Chondrocyte (in vitro differentiated cells): ENCODE measurements around the gene ATP6V0D1. TPM values are rescaled to one million over a fixed set of nuclear protein-coding genes. Genes with fewer than 3 reads are reported as not detected.

Experiments used
- DNase-seq: peaks from one replicate; pipeline ENCODE4 v3.0.0; 2021; ENCODE audit warnings: mixed read lengths, low spot score
- H3K27ac Mint-ChIP-seq: one replicate; pipeline ENCODE4 v1.8.0; 2021; ENCODE audit warnings: mild to moderate bottlenecking, moderate library complexity, mixed read lengths; ENCODE audit not compliant: unreplicated experiment
- H3K27me3 Mint-ChIP-seq: 2 replicates; pipeline ENCODE4 v1.8.0; 2021; ENCODE audit warnings: low read depth, mixed read lengths
- H3K36me3 Mint-ChIP-seq: 2 replicates; pipeline ENCODE4 v1.8.0; 2021; ENCODE audit warnings: low read depth, mixed read lengths
- H3K4me1 Mint-ChIP-seq: 2 replicates; pipeline ENCODE4 v1.8.0; 2021; ENCODE audit warnings: low read depth, mild to moderate bottlenecking, mixed read lengths
- H3K4me3 Mint-ChIP-seq: one replicate; pipeline ENCODE4 v1.8.0; 2021; ENCODE audit warnings: mild to moderate bottlenecking, moderate library complexity, mixed read lengths; ENCODE audit not compliant: unreplicated experiment
- H3K9me3 Mint-ChIP-seq: 2 replicates; pipeline ENCODE4 v1.8.0; 2021; ENCODE audit warnings: low read depth, mixed read lengths
- total RNA-seq: library from RNA; stranded (reverse); gene quantifications from 3 replicates; pipeline ENCODE4 v1.2.1, GENCODE V29; 2021
- TF ChIP-seq, protein P1 (sequence below): fragments of 200-600 bp; sonication (generic); IDR thresholded peaks from 2 replicates; pipeline ENCODE4 v1.5.0; 2021; ENCODE audit warnings: antibody characterized with exemption, mild to moderate bottlenecking, moderate library complexity

ATP6V0D1 gene
- total RNA-seq, 1 donor from 2014 or later: 85.5 TPM

DNA sequence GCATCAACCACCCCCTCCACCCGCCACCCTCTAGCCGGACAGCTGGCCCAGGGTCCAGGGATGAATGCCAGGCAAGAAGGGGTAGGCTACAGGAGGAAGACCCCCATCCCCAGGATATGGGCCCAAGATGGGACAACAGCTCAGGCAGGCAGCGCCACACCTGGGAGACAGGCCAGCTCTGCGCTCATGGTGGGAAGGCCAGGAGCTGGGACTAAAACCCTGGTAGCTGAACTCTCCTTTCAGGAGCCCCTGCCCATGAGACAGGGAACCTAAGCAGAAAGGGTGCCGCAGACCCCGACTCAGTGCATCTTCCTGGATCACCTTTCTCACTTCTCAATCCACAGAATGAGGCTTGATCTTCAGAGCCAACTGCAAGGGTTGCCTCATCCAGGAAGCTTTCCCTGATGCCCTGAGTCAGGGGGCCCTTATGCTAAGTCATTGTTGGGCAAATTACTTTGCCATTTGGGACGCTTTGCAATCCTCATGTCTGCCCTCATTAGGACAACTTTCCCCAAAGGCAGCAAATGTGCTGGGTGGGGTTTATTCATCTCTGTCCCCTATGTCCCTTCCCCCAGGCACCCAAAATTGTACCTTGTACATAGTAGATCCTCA lies 73.7 kb downstream of the ATP6V0D1 start:
- H3K27me3 Mint-ChIP-seq: no peaks in the 10 kb centered on the region
- DNase-seq: no peak
- peaks cover 16% of the 10 kb centered on the region for H3K4me1 Mint-ChIP-seq
- H3K9me3 Mint-ChIP-seq: no peaks in the 10 kb centered on the region
- H3K4me3 Mint-ChIP-seq: no peak overlapping the region
- TF ChIP-seq, protein P1, sequence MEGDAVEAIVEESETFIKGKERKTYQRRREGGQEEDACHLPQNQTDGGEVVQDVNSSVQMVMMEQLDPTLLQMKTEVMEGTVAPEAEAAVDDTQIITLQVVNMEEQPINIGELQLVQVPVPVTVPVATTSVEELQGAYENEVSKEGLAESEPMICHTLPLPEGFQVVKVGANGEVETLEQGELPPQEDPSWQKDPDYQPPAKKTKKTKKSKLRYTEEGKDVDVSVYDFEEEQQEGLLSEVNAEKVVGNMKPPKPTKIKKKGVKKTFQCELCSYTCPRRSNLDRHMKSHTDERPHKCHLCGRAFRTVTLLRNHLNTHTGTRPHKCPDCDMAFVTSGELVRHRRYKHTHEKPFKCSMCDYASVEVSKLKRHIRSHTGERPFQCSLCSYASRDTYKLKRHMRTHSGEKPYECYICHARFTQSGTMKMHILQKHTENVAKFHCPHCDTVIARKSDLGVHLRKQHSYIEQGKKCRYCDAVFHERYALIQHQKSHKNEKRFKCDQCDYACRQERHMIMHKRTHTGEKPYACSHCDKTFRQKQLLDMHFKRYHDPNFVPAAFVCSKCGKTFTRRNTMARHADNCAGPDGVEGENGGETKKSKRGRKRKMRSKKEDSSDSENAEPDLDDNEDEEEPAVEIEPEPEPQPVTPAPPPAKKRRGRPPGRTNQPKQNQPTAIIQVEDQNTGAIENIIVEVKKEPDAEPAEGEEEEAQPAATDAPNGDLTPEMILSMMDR: no peak
- H3K27ac Mint-ChIP-seq: peak overlapping the region; percentile 74
- peaks cover 4% of the 10 kb centered on the region for H3K36me3 Mint-ChIP-seq

DNA sequence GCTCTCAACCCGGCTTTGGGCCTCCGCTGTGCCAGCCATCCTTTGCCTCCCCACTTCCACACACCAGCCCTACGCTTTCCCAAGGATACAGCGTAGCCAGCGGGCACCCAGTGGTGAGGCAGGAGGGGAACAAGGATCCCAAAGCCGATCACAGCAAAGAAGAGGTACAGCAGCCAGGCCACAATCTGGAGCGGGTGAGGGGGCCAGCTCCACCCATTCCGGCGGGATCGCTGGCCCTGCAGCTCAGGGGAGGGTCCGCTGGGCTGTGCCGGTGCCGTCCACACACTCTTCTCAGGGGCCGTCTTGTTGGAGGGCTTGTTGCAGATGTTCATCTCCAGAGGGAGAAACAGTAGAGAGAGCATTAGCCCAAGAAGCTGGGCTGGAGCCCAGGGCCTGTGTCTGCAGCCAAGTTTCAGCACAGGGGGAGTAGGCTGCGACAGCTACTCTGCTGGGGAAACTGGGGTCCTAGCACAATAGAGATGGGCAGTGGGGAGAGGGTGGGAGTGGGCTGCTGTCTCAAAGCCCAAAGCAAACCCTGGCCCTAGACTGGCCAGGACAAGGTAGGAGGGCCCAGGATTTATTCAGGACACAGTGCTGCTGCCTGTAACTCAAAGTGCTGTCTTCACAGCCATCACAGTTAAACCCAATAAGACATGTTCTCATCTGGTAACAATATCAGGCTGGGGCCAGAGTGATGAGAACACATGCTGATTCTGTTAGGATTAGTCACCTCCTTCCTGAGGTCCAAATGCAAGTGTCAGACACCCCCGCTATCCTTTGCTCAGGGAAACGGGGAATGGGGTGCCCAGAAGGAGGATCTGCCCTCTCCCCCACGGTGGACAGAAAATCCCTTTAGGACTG lies 74.6 kb downstream of the ATP6V0D1 start:
- TF ChIP-seq, protein P1: no peak
- Mint-ChIP-seq H3K9me3 (no peaks in the 10 kb centered on the region), H3K27ac (peak overlapping the region; percentile 74)

DNA sequence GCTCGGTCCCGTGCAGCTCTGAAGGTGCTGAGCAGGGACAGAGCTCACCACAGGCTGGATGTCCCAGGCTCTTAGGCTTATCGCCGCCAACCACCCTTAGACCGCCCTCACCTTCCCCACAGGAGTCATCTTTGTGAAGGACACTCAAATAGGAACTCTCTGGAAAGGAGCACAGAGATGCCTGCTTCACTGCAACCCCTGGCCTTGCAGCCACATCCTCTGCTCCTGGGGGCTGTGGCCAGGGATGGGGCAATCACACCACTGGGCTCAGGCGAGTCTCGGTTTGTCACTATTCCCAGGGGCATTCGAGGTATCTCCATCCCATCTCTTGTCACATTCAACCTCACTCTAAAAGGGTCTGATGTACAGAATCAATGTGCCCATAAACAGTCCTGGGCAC lies 75.6 kb downstream of the ATP6V0D1 start:
- TF ChIP-seq, protein P1: no peak
- H3K4me3 Mint-ChIP-seq: no peak overlapping the region
- no peak overlapping the region for H3K27ac Mint-ChIP-seq
- no peaks in the 10 kb centered on the region for H3K9me3 Mint-ChIP-seq
- no peaks in the 10 kb centered on the region for H3K27me3 Mint-ChIP-seq
- DNase-seq: no peak
- H3K36me3 Mint-ChIP-seq: peaks cover 4% of the 10 kb centered on the region
- H3K4me1 Mint-ChIP-seq: peaks cover 16% of the 10 kb centered on the region

More for the DNA sequence above, 74.6 kb downstream of the ATP6V0D1 start:
- H3K36me3 Mint-ChIP-seq: peaks cover 4% of the 10 kb centered on the region
- DNase-seq: no peak
- H3K4me1 Mint-ChIP-seq: peaks cover 16% of the 10 kb centered on the region
- H3K4me3 Mint-ChIP-seq: no peak overlapping the region
- H3K27me3 Mint-ChIP-seq: no peaks in the 10 kb centered on the region

DNA sequence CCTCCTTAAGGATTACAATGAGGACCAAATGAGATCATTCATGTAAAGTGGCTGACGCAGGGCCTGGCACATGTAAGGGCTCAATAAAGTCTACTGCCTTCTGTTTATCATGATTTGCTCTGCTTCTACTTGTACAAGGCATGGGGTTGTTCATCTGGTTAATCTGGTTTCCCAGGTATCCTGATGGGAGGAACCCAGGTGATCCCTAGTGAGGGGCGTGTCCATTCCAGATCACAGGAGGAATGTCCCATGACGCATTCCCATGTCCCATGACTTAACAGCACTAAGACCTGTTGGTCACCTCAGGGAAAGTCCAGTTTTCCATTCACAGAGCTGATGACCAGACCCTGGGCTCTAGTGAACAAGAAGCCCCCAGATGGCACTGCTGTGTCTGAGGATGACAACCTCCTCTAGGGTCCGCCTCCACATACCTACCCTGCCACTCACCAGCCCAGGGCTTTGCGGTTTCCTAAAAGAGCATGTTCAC lies 76.2 kb downstream of the ATP6V0D1 start:
- H3K27ac Mint-ChIP-seq: no peak overlapping the region
- DNase-seq: no peak
- no peaks in the 10 kb centered on the region for H3K27me3 Mint-ChIP-seq
- peaks cover 4% of the 10 kb centered on the region for H3K36me3 Mint-ChIP-seq
- TF ChIP-seq, protein P1: no peak
- H3K4me1 Mint-ChIP-seq: peaks cover 16% of the 10 kb centered on the region
- H3K9me3 Mint-ChIP-seq: no peaks in the 10 kb centered on the region
- H3K4me3 Mint-ChIP-seq: no peak overlapping the region

DNA sequence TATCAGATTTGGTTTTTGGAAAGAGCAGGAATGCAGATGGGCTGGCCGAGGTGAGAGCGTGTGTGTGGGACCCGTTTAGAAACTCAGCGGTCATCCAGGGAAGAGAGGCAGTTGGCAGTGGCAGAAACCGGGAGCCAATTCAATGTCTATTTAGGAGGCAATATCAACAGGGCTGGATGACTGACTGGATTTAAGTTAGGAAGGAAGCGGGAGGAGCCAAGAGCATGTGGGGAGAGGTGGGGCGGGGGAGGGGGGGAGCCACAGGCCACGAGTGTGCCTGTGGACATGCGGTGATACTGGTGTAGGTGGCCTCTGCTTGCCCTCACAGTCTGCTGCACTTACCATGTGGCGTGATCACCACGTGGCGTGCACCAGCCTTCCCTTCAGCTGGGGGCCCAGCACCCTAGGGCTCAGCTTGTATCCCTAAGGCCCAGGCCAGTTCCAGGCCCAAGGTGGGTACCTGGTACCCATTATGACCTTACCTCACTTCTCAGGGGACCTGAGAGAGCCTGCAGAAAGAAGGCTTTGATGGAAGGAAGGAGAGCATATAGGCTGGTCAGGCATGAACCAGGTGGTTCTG lies 76.9 kb downstream of the ATP6V0D1 start:
- Mint-ChIP-seq H3K4me3 (no peak overlapping the region), H3K27me3 (no peaks in the 10 kb centered on the region), H3K9me3 (no peaks in the 10 kb centered on the region), H3K27ac (no peak overlapping the region), H3K36me3 (peaks cover 4% of the 10 kb centered on the region), H3K4me1 (peaks cover 19% of the 10 kb centered on the region)
- DNase-seq: no peak
- TF ChIP-seq, protein P1: no peak
